Stimulated activated CD4-positive, alpha-beta T cell treated with anti-CD3 and anti-CD28 coated beads, Interleukin-4, amount 100 ng/mL, for 24 hours (primary cell): Measurements from ENCODE around the gene CALR3.
"Not testable (repeated sequence)": the region's sequence is repeated elsewhere in the genome, so short reads cannot be mapped to it uniquely, and the experiment has no call there.

Experiments
- DNase-seq: peaks from one replicate; pipeline ENCODE4 v3.0.0-alpha.2; 2020

Gene CALR3

DNA sequence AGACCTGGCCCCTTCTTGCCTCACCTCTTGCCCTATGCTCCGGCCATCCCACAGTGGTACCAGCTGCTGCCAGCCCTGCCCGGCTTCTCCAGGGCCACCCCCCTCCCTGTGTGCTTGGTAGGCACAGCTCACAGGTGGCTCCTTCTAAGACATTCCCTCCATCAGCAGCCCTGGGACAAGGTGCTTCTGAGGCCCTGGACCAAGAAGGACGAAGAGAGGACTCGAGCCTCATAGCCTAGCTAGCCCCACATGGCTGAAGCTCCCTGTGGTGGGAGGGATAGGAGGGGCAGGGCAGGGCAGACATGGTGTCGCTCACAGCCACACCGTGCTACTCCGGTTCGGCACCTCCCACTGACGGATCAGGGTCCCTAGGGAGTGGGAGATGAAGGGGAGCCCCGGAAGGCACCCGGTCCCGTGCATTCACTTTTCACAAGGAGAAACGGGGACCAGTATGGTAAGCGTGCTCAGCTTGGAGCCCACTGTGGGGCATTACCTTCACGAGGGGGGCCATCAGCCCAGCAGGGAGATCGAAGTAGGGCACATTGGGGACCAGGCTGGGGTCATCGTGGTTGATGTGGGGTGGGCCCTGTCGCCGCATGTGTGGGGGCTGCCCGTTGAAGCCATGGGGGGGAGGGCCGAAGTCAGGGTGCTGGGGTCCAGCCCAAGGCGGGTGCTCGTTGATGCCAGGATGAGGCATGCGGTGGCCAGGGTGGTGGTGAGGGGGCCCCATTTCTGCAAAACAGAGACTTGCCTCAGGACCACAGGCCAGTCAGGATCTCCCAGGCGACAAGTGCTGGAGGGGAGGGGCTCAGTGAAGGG, 26.8 kb upstream of the CALR3 start:
- DNase-seq: no peak

DNA sequence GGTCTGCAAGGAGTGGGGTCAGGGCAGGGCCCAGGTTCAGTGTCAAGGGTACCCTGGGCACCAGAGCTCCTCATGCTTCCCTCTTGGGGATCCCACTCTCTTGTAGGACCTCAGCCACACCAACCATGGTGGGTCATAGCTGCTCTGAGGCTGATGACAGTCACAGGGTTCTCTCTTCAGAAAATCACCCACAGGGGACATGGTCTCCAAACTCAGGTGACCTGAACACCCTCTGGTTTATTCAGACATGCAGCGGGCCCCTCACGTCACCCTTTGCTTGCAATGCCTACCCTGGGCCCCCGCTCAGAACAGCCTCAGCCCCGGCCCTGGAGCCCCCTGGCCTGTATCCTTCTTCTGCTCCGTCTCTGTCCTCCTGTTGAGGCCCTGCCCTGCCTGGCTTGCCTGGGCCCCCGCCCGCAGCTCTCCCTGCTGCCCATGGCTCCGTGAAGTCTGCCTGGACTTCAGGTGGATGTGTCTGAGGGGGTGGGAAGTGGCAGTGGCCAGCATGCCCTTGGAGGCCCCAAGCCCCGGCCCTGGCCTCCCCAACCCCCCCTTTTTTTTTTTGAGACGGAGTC, 25.8 kb upstream of the CALR3 start:
- DNase-seq: no peak

DNA sequence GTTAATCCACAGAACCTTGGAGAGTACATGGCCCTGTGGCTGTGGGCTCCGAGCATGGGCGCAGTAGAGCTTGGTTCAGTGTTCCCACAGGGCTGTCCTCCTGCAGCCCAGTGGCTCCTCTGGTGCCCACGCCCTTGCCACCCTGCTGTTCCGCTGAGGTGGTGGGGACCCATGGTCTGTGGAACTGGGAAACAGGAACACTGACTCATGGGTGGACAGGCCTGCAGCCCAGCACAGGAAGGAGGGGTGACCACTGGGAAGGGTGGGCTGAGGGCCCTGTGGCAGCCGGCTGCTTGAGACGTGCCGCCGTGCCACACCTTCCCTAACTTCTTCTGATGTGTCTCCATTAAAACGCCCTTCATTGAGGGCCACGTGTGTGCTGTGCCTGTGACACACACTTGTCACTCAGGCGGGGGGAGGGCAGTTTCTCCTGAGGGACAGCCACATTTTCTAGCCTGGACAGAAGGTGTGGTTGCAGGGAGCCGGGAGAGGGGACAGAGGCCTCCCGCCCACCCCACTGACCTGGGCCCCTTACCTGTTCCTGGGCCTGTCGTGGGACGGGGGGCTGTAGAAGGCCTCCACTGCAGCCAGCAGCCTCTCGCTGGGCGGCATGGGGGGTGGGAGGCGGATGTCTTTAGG, 25.1 kb upstream of the CALR3 start:
- no peak for DNase-seq

DNA sequence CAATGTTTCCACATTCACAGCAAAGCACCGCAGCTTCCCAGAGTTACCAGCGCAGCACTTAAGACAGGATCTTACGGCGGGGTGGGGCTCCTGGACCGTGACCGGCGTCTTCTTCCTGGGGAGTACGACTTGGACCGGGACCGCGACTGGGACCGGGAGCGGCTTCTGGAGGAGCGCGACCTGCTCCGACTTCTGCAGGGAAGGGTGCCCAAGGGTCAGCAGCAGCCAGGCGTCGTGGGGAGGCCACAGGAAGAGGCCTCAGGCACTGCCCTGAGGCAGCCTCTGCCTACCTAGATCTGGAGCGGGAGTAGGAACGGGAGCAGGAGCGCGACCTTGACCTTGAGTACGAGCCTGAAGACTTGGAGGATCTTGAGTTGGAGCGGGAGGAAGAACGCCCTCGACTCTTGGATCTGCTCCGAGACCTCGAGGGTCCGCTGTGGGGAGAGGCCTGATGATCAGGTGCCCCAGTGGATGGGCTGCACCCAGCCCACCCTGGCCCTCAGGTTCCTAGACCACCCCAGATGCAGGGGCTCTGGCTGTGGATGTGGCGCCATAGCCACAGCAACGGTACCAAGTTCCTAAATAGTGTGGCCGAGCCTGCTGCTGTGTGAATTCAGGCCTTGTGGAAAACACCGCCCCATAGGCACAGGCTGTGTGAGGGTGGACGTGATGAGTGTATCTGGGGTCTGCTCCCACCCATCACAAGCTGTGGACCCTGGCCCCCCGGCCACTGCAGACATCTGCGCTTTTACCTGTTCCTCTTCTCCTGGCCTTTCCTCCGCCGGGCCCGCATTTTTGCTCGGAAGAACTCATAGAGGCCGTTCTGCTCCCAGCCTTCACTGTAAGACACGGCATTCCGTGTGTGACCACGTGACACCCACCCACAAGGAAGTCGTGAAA, 24.4 kb upstream of the CALR3 start:
- no peak for DNase-seq

DNA sequence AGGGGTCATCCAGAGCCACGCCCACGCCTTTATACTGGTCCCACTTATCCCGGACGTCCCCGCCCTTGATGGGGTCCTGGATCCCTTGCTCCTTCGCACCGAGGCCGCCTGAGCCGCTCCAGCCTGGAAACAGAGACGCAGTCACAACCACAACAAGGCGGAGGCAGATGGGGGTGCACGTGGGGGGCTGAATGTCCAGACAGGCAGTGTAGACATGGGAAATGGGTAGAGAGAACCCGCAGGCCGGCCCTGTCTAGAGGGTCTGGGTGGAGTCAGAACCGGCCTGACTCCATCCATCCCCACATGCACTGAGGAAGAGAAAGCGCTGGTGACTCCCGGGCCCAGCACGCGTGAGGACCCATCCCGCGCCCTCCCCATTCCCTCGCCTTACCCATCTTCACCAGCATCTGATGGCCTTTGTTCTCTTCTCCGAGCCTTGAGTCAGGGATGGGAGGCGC, 23.3 kb upstream of the CALR3 start:
- DNase-seq: no peak

DNA sequence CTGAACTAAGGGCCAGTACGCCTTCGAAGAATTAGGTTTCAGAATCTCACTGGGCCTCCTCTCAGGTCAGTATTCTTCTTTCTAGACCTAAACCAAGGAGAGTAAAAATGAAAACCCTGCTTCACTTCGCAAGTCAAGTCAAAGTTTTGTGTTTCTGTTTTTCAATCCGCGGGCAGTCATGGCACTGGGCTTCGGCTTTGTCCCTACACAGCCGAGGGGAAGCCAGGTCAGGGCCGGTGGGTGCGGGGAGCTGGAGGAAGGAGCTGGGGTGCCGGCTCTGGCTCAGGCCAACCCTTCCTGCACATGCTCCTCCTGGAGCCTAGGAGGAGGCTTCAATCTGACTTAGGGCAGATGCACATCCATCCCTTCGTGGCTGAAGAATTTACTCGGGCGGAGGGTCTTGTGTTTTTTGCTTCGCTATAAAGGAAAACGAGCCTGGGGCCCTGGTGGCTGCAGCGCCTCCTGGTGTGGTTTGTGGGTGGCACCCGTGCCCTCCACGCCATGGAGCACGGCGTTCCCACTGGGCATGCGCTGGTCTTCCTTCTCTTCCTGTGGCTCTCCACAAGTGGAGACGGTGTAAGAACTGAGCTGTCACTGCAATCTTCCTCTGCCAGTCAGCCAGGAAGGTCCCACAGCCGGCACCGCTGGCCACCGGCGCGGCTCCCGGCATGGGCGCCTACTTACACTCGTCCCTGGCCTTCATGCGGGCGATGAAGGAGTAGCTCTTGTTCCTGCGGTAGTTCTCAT, 22.7 kb upstream of the CALR3 start:
- DNase-seq: no peak

DNA sequence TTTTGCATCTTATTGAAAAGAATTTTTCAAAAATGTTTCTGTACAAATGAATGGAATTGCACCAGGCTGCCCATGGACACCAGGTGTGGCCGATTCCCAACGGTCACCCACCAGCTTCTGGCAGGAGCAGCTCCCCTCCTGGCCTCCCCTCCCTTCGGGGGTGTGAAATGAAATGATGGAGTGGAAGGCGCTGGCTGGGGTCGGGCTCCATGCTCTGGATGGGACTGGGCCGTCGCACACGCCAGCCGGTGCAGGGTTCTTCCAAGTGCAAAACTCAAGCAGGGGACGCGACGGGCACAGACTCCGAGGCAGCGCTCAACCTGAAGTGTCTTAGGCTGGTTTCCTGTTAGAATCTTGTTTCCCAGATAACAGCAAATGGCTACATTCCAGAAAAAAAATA, 22.1 kb upstream of the CALR3 start:
- no peak for DNase-seq

DNA sequence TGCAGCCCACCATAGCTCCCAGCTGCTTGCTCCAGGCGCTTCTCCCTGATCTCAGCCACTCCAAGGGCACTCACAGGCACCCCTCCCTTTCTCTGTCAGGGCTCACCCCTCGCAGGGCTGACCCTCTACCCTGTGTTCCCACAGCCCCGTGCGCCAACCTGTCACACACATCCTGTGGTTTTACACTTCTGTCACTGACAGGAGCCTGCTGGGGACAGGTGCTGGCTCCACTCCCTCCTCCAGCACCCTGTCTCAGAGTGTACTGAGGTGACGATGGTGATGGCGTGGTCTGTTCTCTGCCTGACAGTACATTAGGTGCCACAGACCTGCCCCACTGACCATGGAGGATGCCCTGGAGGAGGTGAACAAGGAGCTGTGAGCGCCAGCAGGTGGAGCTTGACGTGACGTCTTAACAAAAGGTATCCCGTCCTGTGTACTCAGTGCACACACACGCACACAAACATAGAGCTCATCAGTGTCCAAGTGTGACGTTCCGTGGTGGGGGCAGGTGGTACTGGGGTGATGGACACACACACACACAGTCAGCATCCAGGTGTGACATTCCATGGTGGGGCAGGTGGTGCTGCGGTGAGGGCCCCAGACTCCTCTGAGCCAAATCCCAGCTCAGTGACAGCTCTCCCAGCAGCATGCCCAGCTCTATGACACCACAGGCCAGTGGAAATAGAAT, 21.1 kb upstream of the CALR3 start:
- DNase-seq: no peak

DNA sequence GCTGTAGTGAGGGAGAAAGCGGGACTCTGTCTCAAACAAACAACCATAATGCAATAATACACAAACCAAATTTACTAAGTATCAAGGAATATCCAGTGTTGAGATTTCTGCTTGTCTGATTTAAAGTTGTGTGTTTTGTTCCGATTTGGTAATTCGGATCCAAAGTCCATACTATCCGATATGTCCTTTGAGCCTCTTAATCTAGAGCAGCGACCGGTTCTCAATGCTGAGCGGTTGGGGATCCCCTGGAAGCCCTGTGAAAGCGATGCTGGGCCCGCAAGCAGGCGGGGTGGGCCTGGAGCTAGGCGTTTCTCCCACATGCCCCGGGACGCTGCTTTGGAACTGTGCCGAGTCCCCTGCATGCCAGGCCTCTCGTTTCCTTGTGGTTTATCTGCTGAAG, 20.4 kb upstream of the CALR3 start:
- DNase-seq: no peak

DNA sequence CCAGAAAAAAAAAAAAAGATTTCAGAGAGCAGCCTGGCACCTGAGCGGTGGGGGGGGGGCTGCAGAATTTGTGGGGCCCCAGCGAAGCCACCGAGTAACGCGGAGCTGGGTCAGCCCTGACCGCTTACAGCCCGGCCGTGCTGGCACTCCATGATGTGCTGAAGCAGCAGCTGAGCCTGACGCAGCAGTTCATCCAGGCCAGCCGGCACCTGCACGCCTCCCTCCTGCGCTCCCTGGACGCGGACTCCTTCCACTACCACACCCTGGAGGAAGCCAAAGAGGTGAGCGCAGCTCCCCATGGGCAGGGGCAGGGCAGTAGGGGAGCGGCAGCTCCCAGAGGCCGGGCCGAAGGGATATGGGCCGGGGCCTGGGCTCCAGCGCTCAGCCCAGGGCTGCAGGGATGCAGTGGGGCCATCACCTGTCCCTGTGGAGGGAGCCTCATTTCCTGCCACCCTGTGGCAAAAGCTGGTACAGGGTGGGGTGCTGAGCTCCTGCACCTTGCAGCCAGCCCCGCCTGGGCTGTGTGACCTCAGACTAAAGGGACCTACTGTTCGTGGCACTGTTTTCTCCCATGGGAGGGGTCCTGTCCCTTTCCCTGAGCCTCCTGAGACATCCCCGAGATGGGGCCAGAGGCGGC, 18.5 kb upstream of the CALR3 start:
- DNase-seq: no peak

DNA sequence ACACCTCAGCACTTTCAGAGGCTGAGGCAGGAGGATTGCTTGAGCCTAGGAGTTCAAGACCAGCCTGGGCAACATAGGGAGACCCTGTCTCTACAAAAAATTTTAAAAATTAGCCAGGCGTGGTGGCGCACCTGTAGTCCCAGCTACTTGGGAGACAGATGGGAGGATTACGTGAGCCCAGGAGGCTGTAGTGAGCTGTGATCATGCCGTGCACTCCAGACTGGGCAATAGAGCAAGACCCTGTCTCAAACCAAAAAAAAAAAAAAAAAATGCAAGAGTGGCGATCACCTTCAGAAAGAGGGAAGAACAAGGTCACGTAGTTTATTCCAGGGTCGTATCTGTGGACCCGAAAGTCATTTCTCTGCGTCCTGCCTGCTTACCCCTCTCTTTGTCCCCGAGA, 16.6 kb upstream of the CALR3 start:
- not testable (repeated sequence) for DNase-seq

DNA sequence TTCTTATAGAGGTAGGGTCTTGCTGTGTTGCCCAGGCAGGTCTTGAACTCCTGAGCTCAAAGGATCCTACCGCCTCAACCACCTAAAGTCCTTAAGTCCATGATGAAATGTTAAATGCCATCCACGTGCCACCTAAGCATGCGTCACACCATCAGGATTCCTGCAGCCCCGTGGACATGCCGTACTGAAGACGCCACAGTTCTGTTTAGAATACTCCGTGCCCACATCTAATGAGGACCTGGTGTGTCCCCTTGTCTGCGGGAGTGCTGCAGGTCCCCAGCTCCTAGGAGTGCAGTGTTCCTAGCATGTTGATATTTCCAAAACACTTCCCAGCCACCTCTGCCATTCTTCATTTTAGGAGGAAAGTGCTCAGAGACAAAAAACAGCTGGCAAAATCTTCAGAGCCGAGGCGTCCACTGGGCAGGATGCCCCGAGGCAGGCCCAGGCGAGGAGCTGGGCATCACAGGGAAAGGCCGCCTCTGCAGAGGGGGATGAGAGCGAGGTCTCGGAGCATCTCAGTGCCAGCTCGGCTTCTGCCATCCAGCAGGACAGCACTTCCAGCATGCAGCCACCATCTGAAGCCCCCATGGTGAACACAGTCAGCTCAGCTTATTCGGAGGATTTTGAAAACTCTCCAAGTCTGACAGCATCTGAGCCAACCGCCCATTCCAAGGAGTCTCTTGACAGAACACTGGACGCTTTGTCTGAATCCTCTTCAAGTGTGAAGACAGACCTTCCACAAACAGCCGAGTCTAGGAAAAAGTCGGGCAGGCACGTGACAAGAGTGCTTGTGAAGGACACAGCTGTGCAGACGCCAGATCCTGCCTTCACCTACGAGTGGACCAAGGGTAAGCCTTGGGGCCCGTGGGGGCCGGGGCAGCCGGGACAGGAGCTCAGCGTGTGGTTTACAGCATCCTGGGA, 13.4 kb upstream of the CALR3 start:
- no peak for DNase-seq

DNA sequence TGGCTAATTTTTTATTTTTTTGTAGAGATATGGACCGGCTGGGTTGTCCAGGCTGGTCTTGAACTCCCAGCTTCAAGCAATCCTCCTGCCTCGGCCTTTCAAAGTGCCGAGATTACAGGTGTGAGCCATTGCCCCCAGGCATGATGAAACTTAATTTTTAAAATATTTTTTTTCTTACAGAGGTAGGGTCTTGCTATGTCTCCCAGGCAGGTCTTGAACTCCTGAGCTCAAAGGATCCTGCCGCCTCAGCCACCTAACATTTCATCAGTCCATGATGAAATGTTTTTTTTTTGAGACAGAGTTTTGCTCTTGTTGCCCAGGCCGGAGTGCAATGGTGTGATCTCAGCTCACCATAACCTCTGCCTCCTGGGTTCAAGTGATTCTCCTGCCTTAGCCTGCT, 12.6 kb upstream of the CALR3 start:
- DNase-seq: no peak

DNA sequence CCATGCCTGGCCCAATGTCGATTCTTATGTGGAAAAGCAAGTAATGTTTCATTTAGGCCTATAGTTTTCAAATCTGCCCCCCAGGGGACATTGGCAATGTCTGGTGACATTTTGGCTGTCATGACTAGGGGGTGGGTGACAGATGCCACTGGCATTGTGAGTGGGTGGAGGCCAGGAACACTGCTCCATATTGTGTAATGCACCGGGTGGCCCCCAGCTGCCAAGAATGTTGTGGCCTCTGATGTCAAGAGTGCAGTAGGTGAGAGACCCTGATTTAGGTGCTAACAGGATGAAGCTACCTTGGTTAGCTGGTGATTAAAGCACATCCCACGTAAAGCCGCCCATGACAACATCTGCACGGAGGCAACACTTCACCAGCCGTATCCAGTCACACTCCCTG, 11.0 kb upstream of the CALR3 start:
- DNase-seq: no peak

DNA sequence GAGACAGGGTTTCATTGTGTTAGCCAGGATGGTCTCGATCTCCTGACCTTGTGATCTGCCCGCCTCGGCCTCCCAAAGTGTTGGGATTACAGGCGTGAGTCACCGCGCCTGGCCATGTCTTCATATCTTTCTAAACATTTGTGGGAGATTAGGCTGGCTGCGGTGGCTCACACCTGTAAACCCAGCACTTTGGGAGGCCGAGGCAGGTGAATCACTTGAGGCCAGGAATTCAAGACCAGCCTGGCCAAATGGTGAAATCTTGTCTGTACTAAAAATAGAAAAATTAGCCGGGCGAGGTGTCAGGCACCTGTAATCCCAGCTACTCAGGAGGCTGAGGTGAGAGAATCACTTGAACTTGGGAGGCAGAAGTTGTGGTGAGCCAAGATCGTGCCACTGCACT, 10.2 kb upstream of the CALR3 start:
- not testable (repeated sequence) for DNase-seq

DNA sequence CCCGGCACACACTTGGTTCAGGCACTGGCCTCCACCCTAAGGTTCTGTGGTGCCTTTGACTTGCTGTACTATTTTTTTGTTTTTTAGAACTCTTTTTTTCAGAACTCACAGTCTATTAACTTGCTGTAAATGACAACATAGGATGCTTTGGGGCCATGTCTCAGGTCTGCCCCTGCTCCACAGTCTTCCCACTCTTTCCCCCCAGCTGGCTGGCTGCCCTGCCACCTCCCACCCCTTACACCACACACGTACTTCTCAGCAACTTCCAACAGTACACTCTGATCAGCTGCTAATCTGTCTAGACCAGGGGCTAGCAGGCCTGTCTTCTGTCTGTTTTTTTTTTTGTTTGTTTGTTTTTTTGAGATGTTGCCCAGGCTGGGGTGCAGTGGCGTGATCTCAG, 8.3 kb upstream of the CALR3 start:
- DNase-seq: no peak

DNA sequence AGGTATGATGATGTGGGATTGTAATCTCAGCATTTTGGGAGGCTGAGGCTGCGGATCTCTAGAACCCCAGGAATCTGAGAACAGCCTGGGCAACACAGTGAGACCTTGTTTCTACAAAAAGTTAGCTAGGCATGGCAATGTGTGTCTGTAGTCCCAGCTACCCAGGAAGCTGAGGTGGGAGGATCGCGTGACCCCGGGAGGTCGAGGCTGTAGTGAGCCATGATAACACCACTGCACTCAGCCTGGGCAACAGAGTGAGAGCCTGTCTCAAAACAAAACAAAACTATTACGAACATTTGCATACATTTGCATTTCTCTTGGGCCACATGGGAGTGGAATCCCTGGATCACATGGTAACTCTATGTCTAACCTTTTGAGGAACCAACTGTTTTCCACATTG, 1.9 kb upstream of the CALR3 start:
- DNase-seq: no peak

DNA sequence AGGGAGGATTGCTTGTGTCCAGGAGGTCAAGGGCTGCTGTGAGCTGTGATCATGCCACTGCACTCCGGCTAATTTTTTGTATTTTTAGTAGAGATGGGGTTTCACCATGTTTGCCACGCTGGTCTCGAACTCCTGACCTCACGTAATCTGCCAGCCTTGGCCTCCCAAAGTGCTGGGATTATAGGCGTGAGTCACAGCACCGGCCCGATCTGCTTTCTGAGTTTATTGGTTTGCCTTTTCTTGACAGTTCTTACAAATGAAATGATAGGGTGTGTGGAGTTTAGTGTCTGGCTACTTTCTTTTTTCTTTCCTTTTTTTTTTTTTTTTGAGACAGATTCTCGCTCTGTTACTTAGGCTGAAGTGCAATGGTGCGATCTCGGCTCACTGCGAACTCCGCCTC, 1.1 kb upstream of the CALR3 start:
- no peak for DNase-seq

DNA sequence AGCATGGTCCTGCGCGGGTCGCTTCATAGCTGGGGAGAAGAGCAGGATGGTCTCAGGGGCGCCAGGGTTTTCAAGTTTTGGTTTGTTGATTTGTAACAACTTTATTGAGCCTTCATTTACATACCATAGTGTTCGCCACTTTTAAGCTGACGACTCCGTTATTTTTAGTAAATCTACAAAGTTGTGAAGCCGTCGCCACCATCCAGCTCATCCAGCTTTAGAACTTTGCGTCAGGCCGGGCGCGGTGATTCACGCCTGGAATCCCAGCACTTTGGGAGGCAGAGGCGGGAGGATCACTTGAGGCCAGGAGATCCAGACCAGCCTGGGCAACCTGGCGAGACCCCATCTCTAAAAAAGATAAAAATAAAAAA, 631 bp upstream of the CALR3 start:
- DNase-seq: no peak

DNA sequence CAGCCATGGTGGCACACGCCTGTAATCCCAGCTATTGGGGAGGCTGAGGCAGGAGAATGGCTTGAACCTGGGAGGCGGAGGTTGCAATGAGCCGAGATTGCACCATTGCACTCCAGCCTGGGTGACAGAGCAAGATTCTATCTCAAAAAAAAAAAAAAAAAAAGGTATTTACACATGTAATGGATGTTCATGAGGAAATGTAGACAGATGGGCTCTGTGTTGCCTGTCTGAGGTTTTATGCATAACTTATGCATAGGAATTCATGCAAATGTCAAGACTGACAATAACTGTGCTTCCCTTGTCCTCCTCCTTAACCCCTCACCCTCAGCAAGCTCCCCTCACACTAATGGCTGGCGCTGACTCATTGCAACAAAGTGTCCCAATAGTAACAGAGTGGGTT, 9.5 kb downstream of the CALR3 start:
- DNase-seq: not testable (repeated sequence)
